Esophagus muscularis mucosa (tissue), 3 donors: ENCODE results near the gene PAX6.

ENCODE experiments used
- POLR2A ChIP-seq: fragments of 450-650 bp; IDR thresholded peaks from one replicate; pipeline ENCODE4 v1.6.1; 2017; ENCODE audit warnings: antibody characterized with exemption, moderate library complexity, mild to moderate bottlenecking, low read depth
- POLR2AphosphoS5 ChIP-seq, 2 donors: sonication (generic); formaldehyde crosslinking; IDR thresholded peaks; one replicate each; pipeline ENCODE4 v1.6.1; 2017; ENCODE audit warnings: antibody characterized with exemption in 2 of 2
- TF ChIP-seq, protein P1 (sequence below), 3 experiments: fragments of 200-600 bp in 2 of 3; fragments of 450-650 bp in 1 of 3; sonication (generic) in 2 of 3; IDR thresholded peaks; one replicate each; pipeline ENCODE4 v1.5.1; 2017 to 2019; ENCODE audit warnings: antibody characterized with exemption in 3 of 3, mild to moderate bottlenecking in 2 of 3, moderate library complexity in 1 of 3

GRCh38 chr11:31830406-31830805 lies 19.3 kb upstream of the PAX6 start:
- TF ChIP-seq, protein P1, sequence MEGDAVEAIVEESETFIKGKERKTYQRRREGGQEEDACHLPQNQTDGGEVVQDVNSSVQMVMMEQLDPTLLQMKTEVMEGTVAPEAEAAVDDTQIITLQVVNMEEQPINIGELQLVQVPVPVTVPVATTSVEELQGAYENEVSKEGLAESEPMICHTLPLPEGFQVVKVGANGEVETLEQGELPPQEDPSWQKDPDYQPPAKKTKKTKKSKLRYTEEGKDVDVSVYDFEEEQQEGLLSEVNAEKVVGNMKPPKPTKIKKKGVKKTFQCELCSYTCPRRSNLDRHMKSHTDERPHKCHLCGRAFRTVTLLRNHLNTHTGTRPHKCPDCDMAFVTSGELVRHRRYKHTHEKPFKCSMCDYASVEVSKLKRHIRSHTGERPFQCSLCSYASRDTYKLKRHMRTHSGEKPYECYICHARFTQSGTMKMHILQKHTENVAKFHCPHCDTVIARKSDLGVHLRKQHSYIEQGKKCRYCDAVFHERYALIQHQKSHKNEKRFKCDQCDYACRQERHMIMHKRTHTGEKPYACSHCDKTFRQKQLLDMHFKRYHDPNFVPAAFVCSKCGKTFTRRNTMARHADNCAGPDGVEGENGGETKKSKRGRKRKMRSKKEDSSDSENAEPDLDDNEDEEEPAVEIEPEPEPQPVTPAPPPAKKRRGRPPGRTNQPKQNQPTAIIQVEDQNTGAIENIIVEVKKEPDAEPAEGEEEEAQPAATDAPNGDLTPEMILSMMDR (IDR thresholded peaks at IDR 0.05) = no peak
- TF ChIP-seq POLR2AphosphoS5 (IDR thresholded peaks at IDR 0.05) (no peak), POLR2A (no peak)
